Naive thymus-derived CD8-positive, alpha-beta T cell (primary cell): ENCODE results near the gene MRTO4. TPM values are rescaled to one million over a fixed set of nuclear protein-coding genes. Genes with fewer than 3 reads are reported as not detected.

Experiments used
- ATAC-seq, 2 donors: fragments of 150-1000 bp; cut with Tn5 transposase in 1 of 2; sonication (Bioruptor Pico), chemical (Tn5 transposase) in 1 of 2; 1 replicate in 1 of 2; 2 replicates in 1 of 2; pipeline ENCODE4 v1.10.0; 2021; ENCODE audit warnings: mild to moderate bottlenecking in 2 of 2, moderate library complexity in 2 of 2
- POLR2A ChIA-PET: fragments of 350-600 bp; sonication (Branson Sonifier 250); formaldehyde crosslinking; loops from one replicate; lab custom pipeline; 2021; ENCODE audit warnings: antibody characterized with exemption; lab: Charles Lee
- DNase-seq, 10 donors: peaks; one replicate each; pipeline versions ENCODE4 v3.0.0 to v3.0.0-alpha.2; 2020 to 2022
- H3K27ac Mint-ChIP-seq, 10 donors: one replicate each; pipeline ENCODE4 v1.8.0; 2020 to 2022; ENCODE audit warnings: mild to moderate bottlenecking in 10 of 10, mixed read lengths in 10 of 10, moderate library complexity in 4 of 10, inconsistent platforms in 1 of 10
- H3K27me3 Mint-ChIP-seq, 5 donors: one replicate each; pipeline ENCODE4 v1.8.0; 2021 to 2022; ENCODE audit warnings: mixed read lengths in 5 of 5
- H3K36me3 Mint-ChIP-seq, 3 donors: one replicate each; pipeline ENCODE4 v1.8.0; 2020 to 2022; ENCODE audit warnings: mixed read lengths in 3 of 3, mild to moderate bottlenecking in 2 of 3, inconsistent platforms in 1 of 3
- H3K4me1 Mint-ChIP-seq, 4 donors: one replicate each; pipeline ENCODE4 v1.8.0; 2021 to 2022; ENCODE audit warnings: mixed read lengths in 4 of 4
- H3K4me3 Mint-ChIP-seq, 10 donors: one replicate each; pipeline ENCODE4 v1.8.0; 2020 to 2022; ENCODE audit warnings: mild to moderate bottlenecking in 10 of 10, mixed read lengths in 10 of 10, moderate library complexity in 6 of 10, inconsistent platforms in 1 of 10
- H3K9me3 Mint-ChIP-seq, 9 donors: one replicate each; pipeline ENCODE4 v1.8.0; 2020 to 2022; ENCODE audit warnings: mixed read lengths in 9 of 9, mild to moderate bottlenecking in 3 of 9, inconsistent platforms in 1 of 9, moderate library complexity in 1 of 9
- polyA plus RNA-seq, 3 donors: library from polyadenylated mRNA; unstranded; fragments of 300-500 nt; fragmentation: Illumina TruSeq; gene quantifications; one replicate each; pipeline ENCODE4 v1.2.3, GENCODE V29; 2021
- total RNA-seq, 8 experiments: library from RNA in 2 of 8; stranded (reverse) in 2 of 8; gene quantifications; one replicate each; pipeline ENCODE4 v1.2.3 and lab custom pipeline; 2021 to 2026

The MRTO4 gene
- total and polyA plus RNA-seq, 5 experiments from 2014 or later, result 24.7 to 38.0 (median 34.7) TPM

DNA sequence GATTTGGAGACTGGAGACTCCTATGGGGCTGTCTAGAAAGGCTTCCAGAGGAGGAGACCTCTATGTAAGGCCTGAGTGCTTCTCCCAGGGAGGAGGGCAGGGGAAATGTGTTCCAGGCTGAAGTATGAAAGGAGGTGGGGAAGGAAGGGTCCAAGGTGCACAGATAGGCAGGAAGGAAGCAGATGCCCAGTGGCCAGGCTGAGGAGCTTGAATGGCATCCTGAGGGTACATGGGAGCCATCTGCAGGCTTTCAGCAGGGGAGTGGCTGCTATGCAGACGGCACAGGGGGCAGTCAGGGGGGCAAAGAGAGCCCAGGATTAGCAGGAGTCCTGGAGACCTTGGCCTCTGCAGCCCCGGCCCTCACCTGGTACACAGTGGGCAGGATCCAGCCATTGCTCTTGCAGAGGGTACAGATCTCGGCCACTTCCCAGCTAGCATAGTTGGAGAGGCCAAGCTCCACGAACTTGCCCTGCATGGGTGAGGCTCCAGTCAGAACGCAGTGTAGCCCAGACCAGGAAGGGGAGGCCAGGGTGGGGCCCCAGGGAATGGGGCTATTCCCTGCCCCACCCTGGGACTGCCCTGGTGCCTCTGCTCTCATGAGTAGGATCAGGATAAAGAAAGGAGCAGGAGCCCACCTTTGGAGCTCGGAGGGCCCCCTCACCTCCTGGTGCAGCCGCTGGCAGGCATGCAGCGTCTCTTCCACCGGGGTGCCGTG lies 56.3 kb downstream of the MRTO4 start:
- Mint-ChIP-seq H3K4me3 (peak overlapping the region in 1 of 10 donors; percentile 2), H3K4me1 (peaks cover 15 to 33% (median 21%) of the 10 kb centered on the region in 4 donors), H3K27ac (peak overlapping the region in 1 of 10 donors; percentile 27), H3K36me3 (peaks cover 0 to 48% (median 25%) of the 10 kb centered on the region in 3 donors), H3K9me3 (no peaks in the 10 kb centered on the region), H3K27me3 (no peaks in the 10 kb centered on the region)
- POLR2A ChIA-PET, result no interaction called here
- no peak for ATAC-seq
- DNase-seq, result no peak

DNA sequence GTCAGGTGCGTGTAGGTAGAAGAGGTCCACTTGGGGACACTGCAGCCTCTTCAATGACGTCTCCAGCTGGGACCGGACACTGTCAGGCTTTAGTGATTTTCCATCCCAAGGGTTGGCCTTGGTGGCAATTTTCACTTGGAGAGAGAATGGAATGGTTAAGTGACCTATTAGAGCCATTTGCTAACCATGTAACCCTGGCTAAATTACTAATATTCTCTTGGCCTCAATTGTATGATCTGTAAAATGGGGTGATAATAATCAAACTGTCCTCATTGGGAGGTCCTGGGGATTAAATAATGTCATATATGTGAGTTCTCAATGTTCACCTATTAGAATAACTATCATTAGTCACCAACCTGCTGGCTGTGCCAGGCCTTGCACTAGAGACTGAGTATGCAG lies 56.9 kb downstream of the MRTO4 start:
- POLR2A ChIA-PET, result no interaction called here
- DNase-seq, result no peak
- Mint-ChIP-seq H3K9me3 (no peaks in the 10 kb centered on the region), H3K27me3 (no peaks in the 10 kb centered on the region), H3K4me1 (peaks cover 20 to 39% (median 27%) of the 10 kb centered on the region in 4 donors), H3K4me3 (peak overlapping the region in 3 of 10 donors; percentile 36 to 71 (median 59)), H3K27ac (peak overlapping the region in 1 of 10 donors; percentile 67), H3K36me3 (peaks cover 0 to 42% (median 22%) of the 10 kb centered on the region in 3 donors)
- ATAC-seq, result no peak

DNA sequence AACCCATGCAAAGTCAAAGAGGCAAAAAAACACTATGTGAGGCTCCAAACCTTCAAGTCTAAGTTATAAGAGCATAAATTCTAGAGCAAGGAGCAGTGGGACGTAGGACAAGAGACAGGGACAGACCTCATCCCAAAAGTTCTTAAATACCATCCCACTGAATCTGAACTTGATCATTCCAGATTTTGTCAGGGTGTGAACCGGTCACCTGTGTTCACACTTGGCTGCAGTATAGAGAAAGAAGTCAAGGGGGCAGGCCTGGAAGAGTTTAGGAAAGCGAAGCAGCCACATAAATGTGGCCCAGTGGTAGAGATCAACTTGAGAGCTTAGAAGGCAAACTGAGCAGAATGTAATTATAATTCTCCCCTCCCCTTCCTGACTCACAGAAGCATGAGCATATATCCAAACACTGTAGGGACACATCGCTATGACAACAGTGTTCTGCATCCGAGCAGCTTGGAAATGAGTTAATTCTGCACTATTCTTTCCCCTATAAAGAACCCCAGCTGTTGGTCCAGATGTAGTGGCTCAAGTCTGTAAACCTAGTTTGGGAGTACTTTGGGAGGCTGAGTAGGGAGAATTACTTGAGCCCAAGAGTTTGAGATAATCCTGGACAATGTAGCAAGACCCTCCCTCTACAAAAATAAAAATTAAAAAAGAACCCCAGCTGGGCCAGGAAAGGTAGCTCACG lies 57.7 kb downstream of the MRTO4 start:
- H3K4me1 Mint-ChIP-seq, result peaks cover 20 to 43% (median 32%) of the 10 kb centered on the region in 4 donors
- DNase-seq, result no peak
- peaks cover 0 to 34% (median 17%) of the 10 kb centered on the region in 3 donors for H3K36me3 Mint-ChIP-seq
- peak overlapping the region in 5 of 10 donors; percentile 9 to 71 (median 59) for H3K4me3 Mint-ChIP-seq
- ATAC-seq, result no peak
- H3K27ac Mint-ChIP-seq, result peak overlapping the region in 1 of 10 donors; percentile 67
- H3K27me3 Mint-ChIP-seq, result no peaks in the 10 kb centered on the region
- H3K9me3 Mint-ChIP-seq, result no peaks in the 10 kb centered on the region
- POLR2A ChIA-PET, result interaction anchor here (1.3 kb wide), 1 partner anchor 58 kb away, joined by 3 read pairs; the partner anchor contains the start of genes EMC1 and MRTO4

Other genes starting within 250 kb of the MRTO4 start
- gene UBR4, start 41.5 kb upstream of the MRTO4 start, total RNA-seq, result 100 to 1,000 TPM; 147 to 156 TPM
- 10 to 100 TPM; 10.2 to 23.0 (median 17.0) TPM for gene UBR4, start 41.5 kb upstream of the MRTO4 start, polyA plus RNA-seq
- gene EMC1, start 281 bp upstream of the MRTO4 start, total RNA-seq, result 10 to 100 TPM; 37.9 to 38.9 TPM
- 10 to 100 TPM; 16.1 to 22.4 (median 21.0) TPM for gene EMC1, start 281 bp upstream of the MRTO4 start, polyA plus RNA-seq
- gene AKR7A3, start 37.0 kb downstream of the MRTO4 start, total RNA-seq, result 1 to 10 TPM in 1 of 2 experiments, under 1 TPM in 1; 0.96 to 1.5 TPM
- gene AKR7A3, start 37.0 kb downstream of the MRTO4 start, polyA plus RNA-seq, result under 1 TPM in 1 of 3 donors, not detected in 2; 0.08 TPM
- gene AKR7A2, start 60.3 kb downstream of the MRTO4 start, total RNA-seq, result 10 to 100 TPM; 24.8 to 27.7 TPM
- 100 to 1,000 TPM in 2 of 3 donors, 10 to 100 TPM in 1; 99.3 to 116 (median 115) TPM for gene AKR7A2, start 60.3 kb downstream of the MRTO4 start, polyA plus RNA-seq
- 1 to 10 TPM; 4.8 to 6.4 TPM for gene SLC66A1, start 60.5 kb downstream of the MRTO4 start, total RNA-seq
- gene SLC66A1, start 60.5 kb downstream of the MRTO4 start, polyA plus RNA-seq, result 1 to 10 TPM; 3.1 to 4.3 (median 3.7) TPM
- 100 to 1,000 TPM; 268 to 289 TPM for gene CAPZB, start 233.7 kb downstream of the MRTO4 start, total RNA-seq
- gene CAPZB, start 233.7 kb downstream of the MRTO4 start, polyA plus RNA-seq, result 100 to 1,000 TPM; 475 to 592 (median 562) TPM